ENCODE data around the gene SUSD3.

- TF ChIP-seq CTCF (IDR thresholded peaks at IDR 0.05; ENCODE audit: low read depth, low read length, missing input control) = no peak
- TF ChIP-seq GABPA (IDR thresholded peaks at IDR 0.05 in 1 of 2, conservative IDR thresholded peaks at IDR 0.05 in 1 of 2) = no peak
- TF ChIP-seq RAD21 (IDR thresholded peaks at IDR 0.05) = no peak
- no peak for TF ChIP-seq YY1 (IDR thresholded peaks at IDR 0.05)
- no peak for TF ChIP-seq REST (IDR thresholded peaks at IDR 0.05)
- TF ChIP-seq TAF1 (conservative IDR thresholded peaks at IDR 0.05) = no peak
- TF ChIP-seq ATF3 (IDR thresholded peaks at IDR 0.05) = no peak
- no peak for TF ChIP-seq HNF4G (IDR thresholded peaks at IDR 0.05)
- no peak for TF ChIP-seq HNF4A (conservative IDR thresholded peaks at IDR 0.05)
- TF ChIP-seq JUND (IDR thresholded peaks at IDR 0.05) = no peak
- no peak for TF ChIP-seq MAX (IDR thresholded peaks at IDR 0.05)
- no peak for TF ChIP-seq SP1 (IDR thresholded peaks at IDR 0.05)
- no peak for TF ChIP-seq EGR1 (IDR thresholded peaks at IDR 0.05; ENCODE audit: low read depth in 2 of 2)
Observed at GRCh38 chr9:93088656-93089015, 30.1 kb downstream of the SUSD3 start.
